Ishikawa (cell line): ENCODE measurements around the gene DNTT.

Experiments used
- CEBPB ChIP-seq: IDR thresholded peaks from 2 replicates; pipeline ENCODE4 v1.6.1; 2012
- CREB1 ChIP-seq: IDR thresholded peaks from 2 replicates; pipeline ENCODE4 v1.6.1; 2012; ENCODE audit warnings: low read depth
- EGR1 ChIP-seq: IDR thresholded peaks from 2 replicates; pipeline ENCODE4 v1.6.1; 2012
- EP300 ChIP-seq: IDR thresholded peaks from 2 replicates; pipeline ENCODE4 v1.6.1; 2012; ENCODE audit warnings: borderline replicate concordance
- FOXM1 ChIP-seq: IDR thresholded peaks from 2 replicates; pipeline ENCODE4 v1.6.1; 2012; ENCODE audit warnings: low read depth, borderline replicate concordance
- MAX ChIP-seq: IDR thresholded peaks from 2 replicates; pipeline ENCODE4 v1.6.1; 2012
- NFIC ChIP-seq: IDR thresholded peaks from 2 replicates; pipeline ENCODE4 v1.6.1; 2012
- RAD21 ChIP-seq: IDR thresholded peaks from 2 replicates; pipeline ENCODE4 v1.6.1; 2012; ENCODE audit warnings: low read depth
- REST ChIP-seq: IDR thresholded peaks from 2 replicates; pipeline ENCODE4 v1.6.1; 2012; ENCODE audit warnings: low read depth, mild to moderate bottlenecking
- TAF1 ChIP-seq: IDR thresholded peaks from 2 replicates; pipeline ENCODE4 v1.6.1; 2012; ENCODE audit warnings: low read depth, mild to moderate bottlenecking
- TCF12 ChIP-seq: IDR thresholded peaks from 2 replicates; pipeline ENCODE4 v1.6.1; 2012; ENCODE audit warnings: low read depth
- TEAD4 ChIP-seq: IDR thresholded peaks from 2 replicates; pipeline ENCODE4 v1.6.1; 2012
- USF1 ChIP-seq: IDR thresholded peaks from 2 replicates; pipeline ENCODE4 v1.6.1; 2012
- YY1 ChIP-seq: IDR thresholded peaks from 2 replicates; pipeline ENCODE4 v1.6.1; 2012; ENCODE audit warnings: low read depth
- ZBTB7A ChIP-seq: IDR thresholded peaks from 2 replicates; pipeline ENCODE4 v1.6.1; 2012; ENCODE audit warnings: low read depth

Gene DNTT

GRCh38 chr10:96292971-96293920 is 11.0 kb upstream of the DNTT start:
- TF ChIP-seq RAD21 (peak; percentile 88), TAF1 (no peak)

- TF ChIP-seq USF1 (no peak), FOXM1 (no peak), ZBTB7A (no peak), RAD21 (no peak), CREB1 (no peak), TAF1 (no peak), REST (no peak), EGR1 (no peak), CEBPB (no peak), YY1 (no peak), NFIC (no peak), TEAD4 (no peak), EP300 (no peak), MAX (no peak), TCF12 (no peak)
Measured at GRCh38 chr10:96295475-96295874, 8.8 kb upstream of the DNTT start.

- TF ChIP-seq MAX: no peak
- TF ChIP-seq REST: no peak
Measured at GRCh38 chr10:96297486-96297885, 6.7 kb upstream of the DNTT start.

GRCh38 chr10:96298362-96298761 is 5.9 kb upstream of the DNTT start:
- TF ChIP-seq TEAD4 (no peak), REST (no peak), CREB1 (no peak), USF1 (no peak), CEBPB (no peak), NFIC (no peak), ZBTB7A (no peak), RAD21 (no peak), TAF1 (no peak), EGR1 (no peak), EP300 (no peak), FOXM1 (no peak), TCF12 (no peak), MAX (no peak), YY1 (no peak)
